MV-4-11 (cell line): ENCODE data around the gene BCAS1.

Source experiments
- DNase-seq: peaks from one replicate; lab custom pipeline; 2025; lab: John Stamatoyannopoulos, UW

Gene BCAS1

GRCh38 chr20:53905019-53905819 is 165.2 kb downstream of the BCAS1 start:
- DNase-seq, result peak; percentile 22

- DNase-seq, result no peak
Observed at GRCh38 chr20:53904261-53904660, 166.1 kb downstream of the BCAS1 start.

- DNase-seq, result peak; percentile 82
Observed at GRCh38 chr20:53903652-53903987, 166.8 kb downstream of the BCAS1 start.

GRCh38 chr20:53902968-53903651 is 167.3 kb downstream of the BCAS1 start:
- no peak for DNase-seq

GRCh38 chr20:53901497-53902096 is 168.8 kb downstream of the BCAS1 start:
- DNase-seq, result no peak

- no peak for DNase-seq
Observed at GRCh38 chr20:53901064-53901463, 169.3 kb downstream of the BCAS1 start.

- DNase-seq, result no peak
Observed at GRCh38 chr20:53900380-53900999, 169.9 kb downstream of the BCAS1 start.

- DNase-seq, result peak; percentile 97
Observed at GRCh38 chr20:53899351-53900167, 170.8 kb downstream of the BCAS1 start.

GRCh38 chr20:53898556-53898931 is 171.8 kb downstream of the BCAS1 start:
- DNase-seq, result no peak

GRCh38 chr20:53897884-53898555 is 172.4 kb downstream of the BCAS1 start:
- no peak for DNase-seq

- no peak for DNase-seq
Observed at GRCh38 chr20:53896647-53897046, 173.7 kb downstream of the BCAS1 start.

- no peak for DNase-seq
Observed at GRCh38 chr20:53896041-53896440, 174.4 kb downstream of the BCAS1 start.

- DNase-seq, result no peak
Observed at GRCh38 chr20:53895385-53895755, 175.0 kb downstream of the BCAS1 start.

GRCh38 chr20:53894707-53895384 is 175.5 kb downstream of the BCAS1 start:
- DNase-seq, result no peak
